B cell (primary cell): ENCODE measurements around the gene ADAMTS2. TPM values are rescaled to one million over a fixed set of nuclear protein-coding genes. Genes with fewer than 3 reads are reported as not detected.

ENCODE experiments used
- ATAC-seq: fragments of 200-7000 bp; cut with Tn5 transposase; one replicate; pipeline ENCODE4 v1.10.0; 2021; ENCODE audit warnings: low read depth, mild to moderate bottlenecking, moderate number of reproducible peaks, moderate library complexity
- CTCF ChIA-PET: fragments of 350-600 bp; sonication (Branson Sonifier 250); formaldehyde crosslinking; loops from one replicate; lab custom pipeline; 2021; ENCODE audit warnings: antibody characterized with exemption, inconsistent platforms; lab: Charles Lee
- POLR2A ChIA-PET: fragments of 350-600 bp; sonication (Branson Sonifier 250); formaldehyde crosslinking; loops from one replicate; lab custom pipeline; 2021; ENCODE audit warnings: antibody characterized with exemption; lab: Charles Lee
- DNase-seq: peaks from one replicate; pipeline ENCODE4 v3.0.0; 2013
- H2AFZ ChIP-seq: 2 replicates; pipeline ENCODE4 v1.6.1; 2012; ENCODE audit warnings: mild to moderate bottlenecking, low read depth, low read length; ENCODE audit not compliant: insufficient read depth, poor library complexity, severe bottlenecking
- H3K27ac ChIP-seq, 2 donors: 1 replicate in 1 of 2; 2 replicates in 1 of 2; pipeline ENCODE4 v1.5.1; 2012 to 2013; ENCODE audit warnings: low read length in 2 of 2, mild to moderate bottlenecking in 2 of 2, moderate library complexity in 1 of 2
- H3K27me3 ChIP-seq, 4 experiments: fragments of 200-600 bp in 1 of 4; sonication (generic) in 1 of 4; replicated peaks in 1 of 4; 1 replicate in 2 of 4; 2 replicates in 2 of 4; pipeline versions ENCODE4 v1.6.1 to v1.7.0; 2013 to 2016; ENCODE audit warnings: low read length in 3 of 4, mild to moderate bottlenecking in 2 of 4, mixed read lengths in 1 of 4, moderate library complexity in 1 of 4; ENCODE audit not compliant: insufficient read depth in 4 of 4, control insufficient read depth in 3 of 4; ENCODE audit errors: control extremely low read depth in 1 of 4
- H3K36me3 ChIP-seq, 2 experiments: replicated peaks in 1 of 2; 1 replicate in 1 of 2; 2 replicates in 1 of 2; pipeline versions ENCODE4 v1.6.1 to v1.7.1; 2013; ENCODE audit warnings: low read length in 1 of 2; ENCODE audit not compliant: insufficient read depth in 2 of 2, control insufficient read depth in 1 of 2; ENCODE audit errors: control extremely low read depth in 1 of 2, extremely low read depth in 1 of 2
- H3K4me1 ChIP-seq, 2 donors: fragments of 200-600 bp in 1 of 2; sonication (generic) in 1 of 2; 1 replicate in 1 of 2; 2 replicates in 1 of 2; pipeline versions ENCODE4 v1.5.1 to v1.6.1; 2013 to 2017; ENCODE audit warnings: low read length in 2 of 2; ENCODE audit not compliant: control insufficient read depth in 2 of 2, insufficient read depth in 2 of 2
- H3K4me2 ChIP-seq: replicated peaks from 2 replicates; pipeline ENCODE3; 2012; ENCODE audit warnings: mild to moderate bottlenecking, low read depth, low read length; ENCODE audit not compliant: poor library complexity, severe bottlenecking
- H3K4me3 ChIP-seq, 5 experiments: fragments of 200-600 bp in 1 of 5; sonication (generic) in 1 of 5; 1 replicate in 3 of 5; 2 replicates in 2 of 5; pipeline versions ENCODE4 v1.5.1 to v1.7.0; 2011 to 2016; ENCODE audit warnings: low read length in 4 of 5, mild to moderate bottlenecking in 4 of 5, low read depth in 2 of 5, control low read depth in 1 of 5, moderate library complexity in 1 of 5; ENCODE audit not compliant: insufficient read depth in 1 of 5; ENCODE audit errors: control extremely low read depth in 1 of 5, extremely low read depth in 1 of 5
- H3K79me2 ChIP-seq: fragments of 200-600 bp; sonication (generic); one replicate; pipeline ENCODE4 v1.6.0; 2016; ENCODE audit warnings: low read length; ENCODE audit not compliant: control insufficient read depth, insufficient read depth
- H3K9ac ChIP-seq: fragments of 200-600 bp; sonication (generic); 2 replicates; pipeline ENCODE4 v1.6.1; 2017; ENCODE audit warnings: mild to moderate bottlenecking, low read length, moderate library complexity
- H3K9me3 ChIP-seq, 3 donors: one replicate each; pipeline versions ENCODE4 v1.6.1 to v1.7.1; 2013; ENCODE audit warnings: low read length in 2 of 3; ENCODE audit not compliant: control insufficient read depth in 2 of 3, insufficient read depth in 1 of 3; ENCODE audit errors: control extremely low read depth in 1 of 3
- H4K20me1 ChIP-seq: 2 replicates; pipeline ENCODE4 v1.6.0; 2012; ENCODE audit warnings: mild to moderate bottlenecking, low read length; ENCODE audit not compliant: insufficient read depth, control insufficient read depth, poor library complexity, severe bottlenecking
- H3K27ac Mint-ChIP-seq: one replicate; pipeline ENCODE4 v1.8.0; 2021; ENCODE audit warnings: mixed read lengths
- H3K27me3 Mint-ChIP-seq: one replicate; pipeline ENCODE4 v1.8.0; 2021; ENCODE audit warnings: mixed read lengths
- H3K4me1 Mint-ChIP-seq: one replicate; pipeline ENCODE4 v1.8.0; 2021; ENCODE audit warnings: mixed read lengths
- H3K4me3 Mint-ChIP-seq: one replicate; pipeline ENCODE4 v1.8.0; 2021; ENCODE audit warnings: mixed read lengths
- H3K9me3 Mint-ChIP-seq: one replicate; pipeline ENCODE4 v1.8.0; 2022; ENCODE audit warnings: mixed read lengths; ENCODE audit not compliant: insufficient read depth
- CTCF ChIP-seq: fragments of 200-600 bp; IDR thresholded peaks from one replicate; pipeline ENCODE4 v1.8.0; 2022; ENCODE audit warnings: antibody characterized with exemption, mild to moderate bottlenecking
- EZH2 ChIP-seq: IDR thresholded peaks from 2 replicates; pipeline ENCODE4 v1.6.1; 2012; ENCODE audit warnings: borderline replicate concordance, low read depth, mild to moderate bottlenecking, moderate library complexity, low read length; ENCODE audit not compliant: insufficient read depth, poor library complexity, severe bottlenecking
- WGBS: methylation state at CpG from one replicate; pipeline ENCODE4 v1.1.5; 2013; ENCODE audit warnings: missing lambda C conversion rate; ENCODE audit not compliant: insufficient coverage; 5-methylcytosine and 5-hydroxymethylcytosine counted together
- intact Hi-C: fragments of 100-400 bp; cut with micrococcal nuclease; formaldehyde crosslinking; loops from one replicate; pipeline ENCODE4 v1.10.0; 2022
- polyA plus RNA-seq: library from polyadenylated mRNA; depleted of rRNA; stranded (reverse); fragments of >200 nt; gene quantifications from 2 replicates; pipeline ENCODE4 v1.2.3, GENCODE V29; 2012
- total RNA-seq, 2 donors: library from RNA; stranded (reverse); fragments of 120-200 nt in 1 of 2; gene quantifications; 1 replicate in 1 of 2; 2 replicates in 1 of 2; pipeline versions ENCODE4 v1.2.3 to v1.2.4, GENCODE V29; 2013 to 2022

Gene ADAMTS2
- total and polyA plus RNA-seq, 2 donors (not counting 1 experiment from before 2014, with no cell fraction given), result not detected

GRCh38 chr5:179143446-179143845 is 201.8 kb downstream of the ADAMTS2 start:
- no peaks in the 10 kb centered on the region for H3K27me3 ChIP-seq
- no peak overlapping the region for H3K27ac ChIP-seq
- H3K4me3 Mint-ChIP-seq, result no peak overlapping the region
- H3K27me3 Mint-ChIP-seq, result no peaks in the 10 kb centered on the region
- H4K20me1 ChIP-seq, result no peaks in the 10 kb centered on the region
- no peaks in the 10 kb centered on the region for H3K36me3 ChIP-seq
- H3K4me3 ChIP-seq, result no peak overlapping the region
- intact Hi-C loops, result no loop called here
- no peak for TF ChIP-seq EZH2
- TF ChIP-seq CTCF, result no peak
- no peak for DNase-seq
- no peaks in the 10 kb centered on the region for H3K9me3 Mint-ChIP-seq
- no peak overlapping the region for H3K9ac ChIP-seq
- POLR2A ChIA-PET, result no interaction called here
- no peak overlapping the region for H3K4me2 ChIP-seq
- H3K9me3 ChIP-seq, result no peaks in the 10 kb centered on the region
- no peaks in the 10 kb centered on the region for H3K4me1 ChIP-seq
- CTCF ChIA-PET, result no interaction called here
- H3K79me2 ChIP-seq, result no peaks in the 10 kb centered on the region
- peaks cover 5% of the 10 kb centered on the region for H3K4me1 Mint-ChIP-seq
- no peak for ATAC-seq
- H3K27ac Mint-ChIP-seq, result no peak overlapping the region
- no peak overlapping the region for H2AFZ ChIP-seq
- WGBS, result 78% methylated on average over 6 of the region's 7 CpGs

GRCh38 chr5:179142434-179143198 is 202.6 kb downstream of the ADAMTS2 start:
- intact Hi-C loops, result no loop called here
- Histone ChIP-seq H3K79me2 (no peaks in the 10 kb centered on the region), H3K36me3 (no peaks in the 10 kb centered on the region), H4K20me1 (no peaks in the 10 kb centered on the region), H3K4me1 (no peaks in the 10 kb centered on the region), H3K9ac (no peak overlapping the region), H2AFZ (no peak overlapping the region), H3K4me3 (no peak overlapping the region), H3K4me2 (no peak overlapping the region), H3K27me3 (no peaks in the 10 kb centered on the region), H3K9me3 (no peaks in the 10 kb centered on the region), H3K27ac (no peak overlapping the region)
- Mint-ChIP-seq H3K9me3 (no peaks in the 10 kb centered on the region), H3K4me3 (no peak overlapping the region), H3K27me3 (no peaks in the 10 kb centered on the region), H3K27ac (no peak overlapping the region), H3K4me1 (peaks cover 5% of the 10 kb centered on the region)
- ChIA-PET CTCF (no interaction called here), POLR2A (no interaction called here)
- TF ChIP-seq EZH2 (no peak), CTCF (no peak)
- WGBS, result 14% methylated on average over 2 of the region's 3 CpGs
- ATAC-seq (no peak), DNase-seq (no peak)
